Tibial nerve (tissue), 4 donors: ENCODE data around the gene CCDC34.

Experiments
- EP300 ChIP-seq, 2 donors: sonication (generic); formaldehyde crosslinking; IDR thresholded peaks; one replicate each; pipeline ENCODE4 v1.6.1; 2017; ENCODE audit warnings: antibody characterized with exemption in 2 of 2, mild to moderate bottlenecking in 1 of 2
- POLR2A ChIP-seq, 2 donors: fragments of 450-650 bp; IDR thresholded peaks; one replicate each; pipeline ENCODE4 v1.6.1; 2017; ENCODE audit warnings: antibody characterized with exemption in 2 of 2, mild to moderate bottlenecking in 2 of 2, moderate library complexity in 2 of 2
- TF ChIP-seq, protein P1 (sequence below), 5 experiments: fragments of 200-600 bp in 3 of 5; fragments of 450-650 bp in 2 of 5; sonication (generic) in 3 of 5; IDR thresholded peaks; one replicate each; pipeline ENCODE4 v1.5.1; 2016 to 2019; ENCODE audit warnings: antibody characterized with exemption in 5 of 5, mild to moderate bottlenecking in 3 of 5, moderate library complexity in 2 of 5

- TF ChIP-seq EP300 (IDR thresholded peaks at IDR 0.05) (no peak), POLR2A (IDR thresholded peaks at IDR 0.05) (no peak)
- TF ChIP-seq, protein P1, sequence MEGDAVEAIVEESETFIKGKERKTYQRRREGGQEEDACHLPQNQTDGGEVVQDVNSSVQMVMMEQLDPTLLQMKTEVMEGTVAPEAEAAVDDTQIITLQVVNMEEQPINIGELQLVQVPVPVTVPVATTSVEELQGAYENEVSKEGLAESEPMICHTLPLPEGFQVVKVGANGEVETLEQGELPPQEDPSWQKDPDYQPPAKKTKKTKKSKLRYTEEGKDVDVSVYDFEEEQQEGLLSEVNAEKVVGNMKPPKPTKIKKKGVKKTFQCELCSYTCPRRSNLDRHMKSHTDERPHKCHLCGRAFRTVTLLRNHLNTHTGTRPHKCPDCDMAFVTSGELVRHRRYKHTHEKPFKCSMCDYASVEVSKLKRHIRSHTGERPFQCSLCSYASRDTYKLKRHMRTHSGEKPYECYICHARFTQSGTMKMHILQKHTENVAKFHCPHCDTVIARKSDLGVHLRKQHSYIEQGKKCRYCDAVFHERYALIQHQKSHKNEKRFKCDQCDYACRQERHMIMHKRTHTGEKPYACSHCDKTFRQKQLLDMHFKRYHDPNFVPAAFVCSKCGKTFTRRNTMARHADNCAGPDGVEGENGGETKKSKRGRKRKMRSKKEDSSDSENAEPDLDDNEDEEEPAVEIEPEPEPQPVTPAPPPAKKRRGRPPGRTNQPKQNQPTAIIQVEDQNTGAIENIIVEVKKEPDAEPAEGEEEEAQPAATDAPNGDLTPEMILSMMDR (IDR thresholded peaks at IDR 0.05): no peak
Observed at GRCh38 chr11:27406498-27407354, 43.7 kb upstream of the CCDC34 start.
